ENCODE data around the gene SLC2A2.

Gene SLC2A2

GRCh38 chr3:170962411-170962810, 64.1 kb downstream of the SLC2A2 start:
- TF ChIP-seq, protein P1, sequence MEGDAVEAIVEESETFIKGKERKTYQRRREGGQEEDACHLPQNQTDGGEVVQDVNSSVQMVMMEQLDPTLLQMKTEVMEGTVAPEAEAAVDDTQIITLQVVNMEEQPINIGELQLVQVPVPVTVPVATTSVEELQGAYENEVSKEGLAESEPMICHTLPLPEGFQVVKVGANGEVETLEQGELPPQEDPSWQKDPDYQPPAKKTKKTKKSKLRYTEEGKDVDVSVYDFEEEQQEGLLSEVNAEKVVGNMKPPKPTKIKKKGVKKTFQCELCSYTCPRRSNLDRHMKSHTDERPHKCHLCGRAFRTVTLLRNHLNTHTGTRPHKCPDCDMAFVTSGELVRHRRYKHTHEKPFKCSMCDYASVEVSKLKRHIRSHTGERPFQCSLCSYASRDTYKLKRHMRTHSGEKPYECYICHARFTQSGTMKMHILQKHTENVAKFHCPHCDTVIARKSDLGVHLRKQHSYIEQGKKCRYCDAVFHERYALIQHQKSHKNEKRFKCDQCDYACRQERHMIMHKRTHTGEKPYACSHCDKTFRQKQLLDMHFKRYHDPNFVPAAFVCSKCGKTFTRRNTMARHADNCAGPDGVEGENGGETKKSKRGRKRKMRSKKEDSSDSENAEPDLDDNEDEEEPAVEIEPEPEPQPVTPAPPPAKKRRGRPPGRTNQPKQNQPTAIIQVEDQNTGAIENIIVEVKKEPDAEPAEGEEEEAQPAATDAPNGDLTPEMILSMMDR (IDR thresholded peaks at IDR 0.05; ENCODE audit: low read depth, low read length): no peak
- no peak overlapping the region for H3K4me3 ChIP-seq (replicated peaks in 1 of 2; ENCODE audit: low read depth in 2 of 2, low read length in 2 of 2)
- DNase-seq (ENCODE audit: low read depth in 2 of 2): no peak

DNA sequence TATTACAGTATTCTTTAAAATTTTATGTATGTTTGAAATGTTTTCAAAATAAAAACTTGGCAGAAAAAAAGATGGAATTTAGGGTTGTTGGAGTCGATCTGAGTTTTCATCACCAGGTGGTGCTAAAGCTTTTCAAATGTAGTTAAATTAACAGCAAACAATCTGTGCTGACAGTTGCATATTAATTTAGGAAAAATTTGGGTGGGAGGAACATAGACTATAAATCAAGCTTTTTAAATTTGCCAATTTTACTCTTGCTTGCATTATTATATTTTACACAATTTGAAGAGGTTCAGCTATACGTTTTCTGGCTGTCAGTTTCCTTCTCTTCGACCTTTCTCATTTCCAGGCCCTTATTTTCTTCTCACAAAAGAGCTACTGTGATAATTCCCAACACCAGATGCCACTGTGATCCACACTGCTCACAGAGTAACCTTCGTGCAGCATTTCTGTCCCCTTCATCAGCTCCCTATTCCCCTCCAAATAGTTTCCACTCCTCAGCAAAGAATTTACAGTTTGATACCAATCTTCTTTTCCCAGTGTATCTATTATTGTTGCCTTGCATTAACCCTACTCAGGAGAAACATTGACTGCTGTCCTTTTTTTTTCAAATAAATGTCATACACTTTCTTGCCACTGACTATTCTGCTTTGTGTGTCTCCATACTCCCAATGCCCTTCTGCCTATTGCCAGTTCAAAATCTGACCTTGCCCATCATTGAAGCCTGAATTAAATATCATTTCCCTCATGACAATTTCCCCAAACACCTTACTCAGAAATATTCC, 64.7 kb downstream of the SLC2A2 start:
- TF ChIP-seq, protein P1 (IDR thresholded peaks at IDR 0.05; ENCODE audit: low read depth, low read length): peak; percentile 52
- peak; percentile 68 to 77 for DNase-seq (ENCODE audit: low read depth in 2 of 2)
- no peak overlapping the region for H3K4me3 ChIP-seq (replicated peaks in 1 of 2; ENCODE audit: low read depth in 2 of 2, low read length in 2 of 2)

- no peak overlapping the region for H3K4me3 ChIP-seq (replicated peaks in 1 of 2; ENCODE audit: low read depth in 2 of 2, low read length in 2 of 2)
- no peak for DNase-seq (ENCODE audit: low read depth in 2 of 2)
- TF ChIP-seq, protein P1 (IDR thresholded peaks at IDR 0.05; ENCODE audit: low read depth, low read length): no peak
Measured at GRCh38 chr3:170959457-170959856, 67.1 kb downstream of the SLC2A2 start.

- TF ChIP-seq, protein P1 (IDR thresholded peaks at IDR 0.05; ENCODE audit: low read depth, low read length): no peak
- H3K4me3 ChIP-seq (replicated peaks in 1 of 2; ENCODE audit: low read depth in 2 of 2, low read length in 2 of 2): no peak overlapping the region
- no peak for DNase-seq (ENCODE audit: low read depth in 2 of 2)
Measured at GRCh38 chr3:170956647-170957046, 69.9 kb downstream of the SLC2A2 start.

- no peak for DNase-seq (ENCODE audit: low read depth in 2 of 2)
- TF ChIP-seq, protein P1 (IDR thresholded peaks at IDR 0.05; ENCODE audit: low read depth, low read length): no peak
- no peak overlapping the region for H3K4me3 ChIP-seq (replicated peaks in 1 of 2; ENCODE audit: low read depth in 2 of 2, low read length in 2 of 2)
Measured at GRCh38 chr3:170953736-170954135, 72.8 kb downstream of the SLC2A2 start.

- TF ChIP-seq, protein P1 (IDR thresholded peaks at IDR 0.05; ENCODE audit: low read depth, low read length): no peak
- no peak for DNase-seq (ENCODE audit: low read depth in 2 of 2)
- no peak overlapping the region for H3K4me3 ChIP-seq (replicated peaks in 1 of 2; ENCODE audit: low read depth in 2 of 2, low read length in 2 of 2)
Measured at GRCh38 chr3:170953229-170953628, 73.3 kb downstream of the SLC2A2 start.

Data from cardiac fibroblast (primary cell).